ENCODE measurements around the gene SCRN1.

DNA sequence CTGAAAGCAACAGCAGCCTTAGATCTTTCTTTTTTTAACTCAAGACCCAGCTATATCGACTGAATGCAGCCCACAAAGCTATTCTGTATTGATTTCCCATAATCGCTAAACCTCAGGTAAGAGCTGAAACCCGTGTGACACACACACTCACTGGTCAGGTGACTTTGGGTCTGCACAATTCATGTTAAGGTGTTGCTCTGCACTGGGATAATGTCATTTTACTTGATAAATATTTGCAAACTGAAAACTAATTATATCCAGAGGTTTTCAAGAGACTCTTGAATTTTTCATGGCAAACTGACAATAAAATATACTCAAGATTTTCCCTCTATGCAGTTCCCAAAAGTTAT, 33.1 kb downstream of the SCRN1 start:
- no peak for TF ChIP-seq GATA2 (IDR thresholded peaks at IDR 0.05; ENCODE audit: low read depth, low read length)
- no peak for TF ChIP-seq GATA3 (IDR thresholded peaks at IDR 0.05; ENCODE audit: low read depth, low read length)

All from SH-SY5Y (cell line).